IPS-18a (cell line): ENCODE measurements around the gene SOX21.
"Not testable (repeated sequence)": the region's sequence is repeated elsewhere in the genome, so short reads cannot be mapped to it uniquely, and the experiment has no call there.

Experiments used
- H3K27ac ChIP-seq: one replicate; pipeline ENCODE4 v1.5.1; 2013; ENCODE audit warnings: low read length
- H3K27me3 ChIP-seq: one replicate; pipeline ENCODE4 v1.6.1; 2013; ENCODE audit warnings: mild to moderate bottlenecking, low read length; ENCODE audit not compliant: control insufficient read depth, insufficient read depth
- H3K36me3 ChIP-seq: one replicate; pipeline ENCODE4 v1.6.1; 2013; ENCODE audit warnings: low read depth, low read length; ENCODE audit not compliant: control insufficient read depth
- H3K4me1 ChIP-seq: one replicate; pipeline ENCODE4 v1.6.1; 2013; ENCODE audit warnings: low read depth, low read length; ENCODE audit not compliant: control insufficient read depth
- H3K4me3 ChIP-seq: one replicate; pipeline ENCODE4 v1.5.1; 2013; ENCODE audit warnings: low read length
- H3K9ac ChIP-seq: one replicate; pipeline ENCODE4 v1.6.1; 2013; ENCODE audit warnings: mild to moderate bottlenecking, low read length, moderate library complexity
- H3K9me3 ChIP-seq: one replicate; pipeline ENCODE4 v1.6.1; 2013; ENCODE audit warnings: low read depth, low read length; ENCODE audit not compliant: control insufficient read depth

SOX21 gene

DNA sequence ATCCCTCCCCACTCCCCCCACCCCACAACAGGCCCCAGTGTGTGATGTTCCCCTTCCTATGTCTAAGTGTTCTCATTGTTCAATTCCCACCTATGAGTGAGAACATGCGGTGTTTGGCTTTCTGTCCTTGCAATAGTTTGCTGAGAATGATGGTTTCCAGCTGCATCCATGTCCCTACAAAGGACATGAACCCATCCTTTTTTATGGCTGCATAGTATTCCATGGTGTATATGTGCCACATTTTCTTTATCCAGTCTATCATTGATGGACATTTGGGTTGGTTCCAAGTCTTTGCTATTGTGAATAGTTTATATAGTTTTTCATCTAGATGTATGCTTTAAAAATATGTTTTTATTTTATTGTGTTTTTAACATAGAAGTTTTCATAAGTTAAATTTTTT, 6.4 kb upstream of the SOX21 start:
- not testable (repeated sequence) for H3K9me3 ChIP-seq, H3K4me3 ChIP-seq, H3K27ac ChIP-seq, H3K9ac ChIP-seq, H3K36me3 ChIP-seq
- peaks cover 18% of the 10 kb centered on the region for H3K27me3 ChIP-seq
- peaks cover 20% of the 10 kb centered on the region for H3K4me1 ChIP-seq

DNA sequence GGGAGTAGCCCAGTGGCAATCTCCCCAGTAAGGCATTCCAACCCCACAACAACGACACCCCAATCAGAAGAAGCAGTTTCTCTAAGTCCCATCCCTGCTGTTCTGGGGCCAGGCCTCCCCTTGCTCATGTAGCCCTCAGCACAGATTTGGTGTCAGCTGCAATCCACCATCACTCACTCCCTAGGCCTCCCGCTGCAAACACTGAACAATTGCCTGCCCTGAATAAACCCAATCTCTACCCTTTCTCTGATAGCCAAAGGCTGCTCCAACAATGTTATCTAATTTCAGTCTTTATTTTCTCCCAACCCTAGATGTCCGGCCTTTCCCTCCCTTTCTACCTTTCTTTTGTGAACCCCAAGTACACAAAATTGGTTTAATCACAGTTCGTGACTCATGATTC, 5.6 kb upstream of the SOX21 start:
- peaks cover 20% of the 10 kb centered on the region for H3K4me1 ChIP-seq
- no peaks in the 10 kb centered on the region for H3K9me3 ChIP-seq
- H3K27me3 ChIP-seq, result peaks cover 26% of the 10 kb centered on the region
- H3K9ac ChIP-seq, result no peak overlapping the region
- no peak overlapping the region for H3K27ac ChIP-seq
- H3K4me3 ChIP-seq, result no peak overlapping the region
- no peaks in the 10 kb centered on the region for H3K36me3 ChIP-seq

DNA sequence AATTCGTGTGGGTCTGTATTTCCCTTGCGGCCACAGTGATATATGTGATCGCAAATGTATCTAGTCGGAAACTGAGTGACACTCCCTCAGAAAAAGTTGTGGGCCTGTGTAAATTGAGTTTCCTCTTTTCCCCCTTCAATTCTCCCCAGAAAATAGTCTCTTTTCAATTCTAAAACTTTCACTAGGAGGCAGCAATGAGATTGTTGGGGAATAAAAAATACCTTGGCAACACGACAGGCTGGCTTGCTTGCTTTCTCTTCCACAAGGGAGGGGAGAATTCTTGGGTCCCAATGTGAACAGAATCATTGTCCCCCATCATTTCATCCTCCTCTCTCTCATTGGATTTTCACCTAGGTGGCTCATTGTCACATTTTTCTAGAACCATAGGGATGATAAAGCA, 3.7 kb upstream of the SOX21 start:
- peaks cover 43% of the 10 kb centered on the region for H3K27me3 ChIP-seq
- H3K9ac ChIP-seq, result no peak overlapping the region
- H3K4me3 ChIP-seq, result no peak overlapping the region
- H3K27ac ChIP-seq, result no peak overlapping the region
- no peaks in the 10 kb centered on the region for H3K36me3 ChIP-seq
- H3K4me1 ChIP-seq, result peaks cover 20% of the 10 kb centered on the region
- H3K9me3 ChIP-seq, result no peaks in the 10 kb centered on the region

DNA sequence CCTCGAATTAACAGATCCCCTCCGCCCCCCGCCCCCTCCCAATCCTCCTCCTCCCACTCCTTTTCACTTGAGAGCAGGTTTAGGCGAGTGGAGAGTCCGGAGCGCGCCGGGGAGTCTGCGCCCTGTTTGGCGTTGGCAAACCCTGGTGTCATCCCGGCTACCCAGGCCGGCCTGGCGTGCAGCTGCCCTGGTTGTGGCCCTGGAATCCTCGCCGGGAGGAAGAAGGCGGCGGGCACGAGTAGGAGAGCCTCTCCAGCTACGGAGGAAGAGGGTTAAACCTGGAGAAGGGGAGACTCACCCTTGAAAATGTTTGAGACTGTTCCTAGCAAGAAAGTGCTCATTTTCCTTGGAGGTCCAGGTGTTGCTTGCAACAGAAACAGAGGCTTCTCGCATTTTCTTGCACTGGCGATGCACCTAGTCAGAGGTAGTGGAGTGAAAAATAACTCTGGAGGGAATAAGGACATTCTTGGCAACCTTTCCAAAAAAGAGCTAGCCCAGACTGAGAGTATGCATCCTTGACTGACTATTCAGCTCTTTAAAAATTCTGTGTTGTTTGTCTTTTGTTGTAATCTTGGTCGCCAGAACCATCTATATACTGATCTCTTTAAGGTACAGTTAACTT, 1.3 kb upstream of the SOX21 start:
- Histone ChIP-seq H3K36me3 (no peaks in the 10 kb centered on the region), H3K27me3 (peaks cover 66% of the 10 kb centered on the region), H3K9ac (no peak overlapping the region), H3K4me3 (peak overlapping the region; percentile 57), H3K4me1 (peaks cover 38% of the 10 kb centered on the region), H3K27ac (no peak overlapping the region), H3K9me3 (no peaks in the 10 kb centered on the region)

DNA sequence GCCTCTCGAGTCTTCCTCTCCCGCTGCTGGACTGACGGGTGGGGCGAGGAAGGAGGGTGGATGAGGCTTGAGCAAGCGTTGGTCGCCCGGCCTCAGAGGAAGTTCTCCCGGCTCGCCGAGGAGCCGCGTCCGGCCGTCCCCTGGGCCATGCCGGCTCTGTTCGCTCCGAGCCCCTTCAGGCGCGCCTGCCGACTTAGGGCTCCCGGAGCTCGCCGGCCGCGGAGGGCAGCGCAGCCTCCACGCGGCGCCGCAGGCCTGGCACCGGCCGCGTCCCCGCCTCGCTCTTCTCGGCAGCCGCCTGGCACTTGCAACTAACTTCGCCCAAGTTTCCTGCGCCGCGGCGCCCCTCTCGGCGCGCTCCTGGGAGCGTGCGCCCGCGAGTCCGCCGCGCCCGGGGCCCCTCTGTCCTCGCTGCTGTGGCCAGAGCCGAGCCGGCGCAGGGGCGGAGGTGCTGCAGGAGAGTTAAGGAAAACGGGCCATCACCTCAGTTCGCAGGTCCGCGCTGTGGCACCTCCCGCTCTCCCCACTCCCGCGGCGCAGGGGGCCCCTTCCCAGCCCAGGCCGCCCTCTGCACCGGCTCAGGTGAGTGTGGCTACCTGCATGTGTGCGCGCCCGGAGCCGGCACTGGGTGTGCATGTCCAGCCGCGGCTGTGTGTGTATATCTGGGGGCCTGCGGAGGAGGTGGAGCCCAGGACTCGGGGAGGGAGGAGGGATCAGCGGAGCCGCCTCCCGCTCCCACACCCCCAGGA, 641 bp upstream of the SOX21 start:
- peak overlapping the region; percentile 39 for H3K9ac ChIP-seq
- H3K27ac ChIP-seq, result no peak overlapping the region
- H3K9me3 ChIP-seq, result no peaks in the 10 kb centered on the region
- H3K4me1 ChIP-seq, result peaks cover 43% of the 10 kb centered on the region
- no peaks in the 10 kb centered on the region for H3K36me3 ChIP-seq
- H3K4me3 ChIP-seq, result peak overlapping the region; percentile 57
- H3K27me3 ChIP-seq, result peaks cover 69% of the 10 kb centered on the region

DNA sequence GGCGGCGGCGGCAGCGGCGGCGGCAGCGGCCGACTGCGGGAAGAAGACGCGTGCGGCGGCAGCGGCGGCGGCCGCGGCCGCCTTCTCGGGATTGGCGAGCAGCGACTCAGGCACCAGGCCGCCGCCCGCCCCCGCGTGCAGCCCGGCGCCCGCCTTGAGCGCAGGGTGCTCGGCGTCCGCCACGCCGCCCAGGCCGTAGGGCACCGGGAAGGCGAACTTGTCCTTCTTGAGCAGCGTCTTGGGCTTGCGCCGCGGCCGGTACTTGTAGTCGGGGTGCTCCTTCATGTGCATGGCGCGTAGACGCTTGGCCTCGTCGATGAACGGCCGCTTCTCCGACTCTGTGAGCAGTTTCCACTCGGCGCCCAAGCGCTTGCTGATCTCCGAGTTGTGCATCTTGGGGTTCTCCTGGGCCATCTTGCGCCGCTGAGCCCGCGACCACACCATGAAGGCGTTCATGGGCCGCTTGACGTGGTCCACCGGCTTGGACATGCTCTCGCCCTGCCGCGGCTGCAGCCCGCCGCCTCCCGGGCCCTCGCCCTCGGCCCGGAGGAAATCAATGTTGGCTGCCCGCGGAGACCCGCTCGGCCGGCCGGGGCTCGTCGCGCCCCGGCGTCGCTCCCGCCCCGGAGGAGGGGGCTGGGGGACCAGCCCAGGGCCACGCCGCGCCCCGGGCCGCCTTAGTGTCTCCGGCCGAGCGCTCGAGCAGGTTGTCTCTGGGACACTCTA, 621 bp downstream of the SOX21 start:
- H3K4me1 ChIP-seq, result peaks cover 40% of the 10 kb centered on the region
- H3K4me3 ChIP-seq, result peak overlapping the region; percentile 57
- H3K27ac ChIP-seq, result no peak overlapping the region
- H3K36me3 ChIP-seq, result no peaks in the 10 kb centered on the region
- peaks cover 74% of the 10 kb centered on the region for H3K27me3 ChIP-seq
- H3K9ac ChIP-seq, result peak overlapping the region; percentile 48
- H3K9me3 ChIP-seq, result no peaks in the 10 kb centered on the region

DNA sequence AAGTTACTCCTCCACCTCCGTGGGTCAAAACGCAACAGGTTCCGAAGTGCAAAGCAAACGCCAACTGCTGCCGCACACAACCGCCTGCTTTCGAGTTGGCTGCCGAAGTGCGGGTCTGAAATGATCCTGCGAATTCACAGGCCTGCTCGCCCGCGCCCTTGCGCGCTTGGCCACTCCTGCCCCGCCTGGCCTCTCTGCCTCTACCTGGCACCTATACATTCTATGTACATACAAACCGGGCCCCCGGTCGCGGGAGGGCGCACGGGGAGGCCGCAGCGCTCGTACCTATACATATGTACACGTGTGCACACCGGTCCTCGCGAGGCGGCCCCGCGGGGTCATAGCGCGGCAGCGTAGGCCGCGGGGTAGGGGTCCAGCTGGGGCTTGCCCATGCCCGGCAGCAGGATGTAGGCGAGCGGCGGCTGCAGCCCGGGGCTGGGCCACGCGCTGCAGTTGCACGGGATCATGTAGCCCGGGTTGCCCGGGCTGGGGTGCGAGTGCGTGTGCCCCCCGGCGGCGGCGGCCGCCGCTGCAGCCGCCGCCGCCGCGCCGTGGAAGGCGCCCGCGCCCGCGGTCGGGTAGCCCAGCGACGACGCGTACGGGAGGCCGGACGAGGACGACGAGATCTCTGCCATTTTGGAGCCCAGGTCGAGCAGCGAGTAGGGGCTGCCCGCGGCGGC, 1.3 kb downstream of the SOX21 start:
- peaks cover 40% of the 10 kb centered on the region for H3K4me1 ChIP-seq
- H3K9me3 ChIP-seq, result no peaks in the 10 kb centered on the region
- no peak overlapping the region for H3K27ac ChIP-seq
- peak overlapping the region; percentile 81 for H3K4me3 ChIP-seq
- H3K27me3 ChIP-seq, result peaks cover 81% of the 10 kb centered on the region
- no peaks in the 10 kb centered on the region for H3K36me3 ChIP-seq
- H3K9ac ChIP-seq, result peak overlapping the region; percentile 51

DNA sequence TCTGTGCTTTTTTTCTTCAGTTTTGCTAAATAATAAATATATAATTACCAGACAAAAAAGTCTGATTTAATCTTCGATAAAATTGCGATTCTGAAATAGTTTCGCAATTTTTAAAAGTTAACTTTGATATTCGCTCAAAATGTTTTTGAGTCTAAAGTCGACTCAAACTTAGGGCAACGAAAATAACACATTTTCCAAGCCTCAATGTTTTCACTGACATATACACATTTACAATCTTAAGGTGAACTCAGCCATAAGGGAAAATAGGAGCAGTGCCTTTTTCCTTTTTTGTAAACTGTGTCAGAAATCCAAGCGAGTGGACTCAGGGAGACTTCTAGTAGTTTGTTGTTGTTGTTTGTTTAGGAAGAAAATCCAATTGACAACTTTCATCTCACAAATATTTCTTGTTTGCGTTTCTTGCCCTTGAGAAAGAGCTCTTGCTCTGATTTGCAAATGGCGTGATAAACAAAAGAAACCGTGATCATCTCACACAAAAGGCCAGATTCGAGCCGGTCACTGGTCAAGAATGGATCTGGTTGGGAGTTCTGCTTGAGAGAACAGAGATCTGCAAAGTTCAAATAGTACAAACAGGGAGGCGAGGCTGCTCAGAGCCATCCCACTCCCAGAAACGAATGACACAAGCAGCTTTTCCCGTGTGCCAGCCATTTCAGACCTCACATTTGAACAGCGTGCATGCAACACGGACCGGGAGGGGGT, 2.1 kb downstream of the SOX21 start:
- Histone ChIP-seq H3K36me3 (no peaks in the 10 kb centered on the region), H3K9ac (peak overlapping the region; percentile 51), H3K4me1 (peaks cover 42% of the 10 kb centered on the region), H3K9me3 (no peaks in the 10 kb centered on the region), H3K4me3 (peak overlapping the region; percentile 81), H3K27me3 (peaks cover 86% of the 10 kb centered on the region), H3K27ac (no peak overlapping the region)

DNA sequence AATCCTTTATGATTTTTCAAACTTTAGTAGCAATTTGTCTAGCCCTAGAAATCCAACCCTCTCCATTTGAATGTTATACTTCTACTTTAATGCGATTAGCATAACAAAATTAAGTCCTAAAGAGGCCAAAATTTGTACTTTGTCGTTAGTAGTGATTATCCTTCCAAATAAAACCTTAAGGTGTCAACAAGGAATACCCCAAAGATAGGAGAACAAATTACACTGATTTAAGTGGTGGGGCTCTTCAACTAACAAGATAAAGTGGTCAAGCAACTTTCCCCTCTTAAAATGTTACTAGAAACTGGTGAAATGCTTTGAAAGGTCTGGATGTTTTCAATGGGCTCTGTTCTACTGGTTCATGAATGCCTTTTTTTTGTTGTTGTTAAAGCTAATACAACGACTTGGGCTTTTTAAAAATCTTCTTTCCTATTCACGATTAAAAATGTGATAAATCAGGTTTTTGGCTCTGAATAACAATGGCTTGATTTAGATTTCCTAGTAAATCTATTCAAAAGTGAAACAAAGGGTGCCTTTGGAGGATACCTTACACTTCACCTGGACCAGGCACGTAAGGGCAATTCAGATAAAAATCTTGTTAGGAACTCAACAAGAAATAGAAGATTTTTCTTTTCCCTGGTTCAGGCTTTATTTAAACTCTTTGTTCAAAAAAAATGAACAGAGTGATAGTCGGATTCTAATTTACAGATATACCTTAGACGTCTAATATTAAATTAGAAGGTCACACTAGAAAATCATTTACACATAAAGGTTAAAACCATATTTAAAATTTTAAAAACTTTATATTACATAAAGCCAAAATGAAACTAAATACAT, 3.1 kb downstream of the SOX21 start:
- Histone ChIP-seq H3K36me3 (no peaks in the 10 kb centered on the region), H3K9me3 (no peaks in the 10 kb centered on the region), H3K27me3 (peaks cover 86% of the 10 kb centered on the region), H3K27ac (no peak overlapping the region), H3K4me3 (peak overlapping the region; percentile 81), H3K9ac (peak overlapping the region; percentile 51), H3K4me1 (peaks cover 46% of the 10 kb centered on the region)

DNA sequence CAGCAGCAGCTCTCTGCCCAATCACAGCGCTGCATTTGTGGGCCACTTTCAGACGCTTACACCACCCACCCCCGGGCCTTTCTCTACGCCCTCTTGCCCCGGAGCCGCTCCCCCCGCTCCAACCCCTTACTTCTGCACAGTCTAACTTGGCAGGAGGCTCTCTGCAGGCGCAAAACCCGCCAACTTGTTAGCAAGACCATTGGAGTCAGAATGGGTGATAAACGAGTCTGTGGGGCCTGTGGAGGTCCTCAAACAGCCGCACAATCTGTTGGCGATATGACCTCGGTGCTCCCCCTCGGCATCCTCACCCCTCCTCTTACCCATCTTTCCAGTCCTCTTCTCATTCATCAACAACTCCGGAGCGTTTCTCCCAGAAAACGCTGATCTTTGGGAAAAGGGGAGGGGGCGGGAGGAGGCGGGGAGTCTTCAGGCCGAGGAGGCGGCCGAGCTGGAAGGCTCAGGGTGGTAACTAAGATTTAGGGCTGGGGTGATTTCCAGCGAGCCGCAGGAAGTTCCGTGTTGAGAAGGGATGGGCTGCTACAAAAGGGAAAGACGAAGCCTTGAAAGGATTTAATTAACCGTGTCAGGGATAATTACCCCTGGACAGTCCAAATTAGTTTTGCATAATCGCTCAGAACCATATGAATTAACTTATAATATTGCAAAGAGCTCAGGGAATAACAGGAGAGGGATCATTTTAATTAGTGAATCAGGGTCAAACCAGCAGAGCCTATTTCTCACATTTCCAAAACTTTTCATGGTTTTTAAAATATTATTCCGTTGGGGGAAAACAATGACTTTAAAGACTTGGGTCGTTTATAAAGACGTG, 4.1 kb downstream of the SOX21 start:
- H3K9ac ChIP-seq, result peak overlapping the region; percentile 51
- H3K27ac ChIP-seq, result peak overlapping the region; percentile 10
- peaks cover 53% of the 10 kb centered on the region for H3K4me1 ChIP-seq
- peaks cover 86% of the 10 kb centered on the region for H3K27me3 ChIP-seq
- no peaks in the 10 kb centered on the region for H3K36me3 ChIP-seq
- H3K9me3 ChIP-seq, result no peaks in the 10 kb centered on the region
- peak overlapping the region; percentile 81 for H3K4me3 ChIP-seq
